AG09319 (cell line): Measurements from ENCODE around the gene COPS2.

Experiments used
- DNase-seq: peaks from one replicate; pipeline ENCODE4 v3.0.0-alpha.2; 2010; ENCODE audit warnings: low read depth; ENCODE audit errors: extremely low read depth
- CTCF ChIP-seq: IDR thresholded peaks from 2 replicates; pipeline ENCODE4 v1.5.1; 2011; ENCODE audit warnings: low read depth, mild to moderate bottlenecking, inconsistent platforms, low read length, moderate library complexity

COPS2 gene

GRCh38 chr15:49121901-49122300 is 33.5 kb downstream of the COPS2 start:
- DNase-seq = no peak
- TF ChIP-seq CTCF = no peak

- no peak for DNase-seq
- no peak for TF ChIP-seq CTCF
Measured at GRCh38 chr15:49120832-49121231, 34.6 kb downstream of the COPS2 start.

GRCh38 chr15:49116108-49116857 is 39.1 kb downstream of the COPS2 start:
- DNase-seq = no peak
- TF ChIP-seq CTCF = no peak

- TF ChIP-seq CTCF = no peak
- DNase-seq = no peak
Measured at GRCh38 chr15:49115062-49115461, 40.3 kb downstream of the COPS2 start.

- no peak for TF ChIP-seq CTCF
- DNase-seq = no peak
Measured at GRCh38 chr15:49110158-49110944, 45.0 kb downstream of the COPS2 start.

GRCh38 chr15:49103002-49103401 is 52.4 kb downstream of the COPS2 start:
- DNase-seq = no peak
- no peak for TF ChIP-seq CTCF

GRCh38 chr15:49101536-49101935 is 53.9 kb downstream of the COPS2 start:
- TF ChIP-seq CTCF = no peak
- no peak for DNase-seq
